ENCODE data around the gene ITGA6. TPM values are rescaled to one million over a fixed set of nuclear protein-coding genes. Genes with fewer than 3 reads are reported as not detected.

The ITGA6 gene
- total RNA-seq, 2 donors from 2014 or later, result 90.0 to 210 TPM

DNA sequence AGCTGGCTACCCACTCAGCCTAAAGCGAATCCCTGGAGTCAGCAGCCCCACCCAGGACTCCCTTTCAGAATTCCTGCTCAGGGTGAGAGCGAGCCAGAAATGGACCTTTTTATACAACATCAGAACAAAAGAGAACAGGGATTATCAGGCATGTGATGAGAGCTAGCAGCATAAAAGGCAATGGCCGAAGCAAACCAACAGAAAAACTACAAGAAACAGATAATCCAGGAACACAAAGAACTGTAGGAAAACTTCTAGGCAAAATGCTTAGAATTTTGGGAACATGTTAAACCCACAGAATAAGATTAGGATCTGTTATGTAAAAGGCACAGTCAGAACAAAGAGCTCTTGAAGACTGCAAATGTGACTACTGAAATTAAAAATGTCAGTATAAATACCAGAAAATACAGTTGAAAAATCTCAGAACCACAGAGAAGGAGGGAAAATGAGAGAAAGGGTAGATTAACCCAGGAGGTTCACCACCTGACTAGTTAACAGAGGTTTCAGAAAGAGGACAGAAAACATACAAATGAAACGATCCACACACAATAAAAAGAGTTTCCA is 31.3 kb downstream of the ITGA6 start:
- H3K36me3 ChIP-seq (replicated peaks in 1 of 2; ENCODE audit: insufficient read depth in 1 of 2, low read depth in 2 of 2), result no peaks in the 10 kb centered on the region
- DNase-seq (no peak), ATAC-seq (no peak)
- no peaks in the 10 kb centered on the region for H3K27me3 ChIP-seq
- H3K4me3 ChIP-seq, result no peak overlapping the region
- H3K9me3 ChIP-seq, result no peaks in the 10 kb centered on the region
- TF ChIP-seq, protein P1, sequence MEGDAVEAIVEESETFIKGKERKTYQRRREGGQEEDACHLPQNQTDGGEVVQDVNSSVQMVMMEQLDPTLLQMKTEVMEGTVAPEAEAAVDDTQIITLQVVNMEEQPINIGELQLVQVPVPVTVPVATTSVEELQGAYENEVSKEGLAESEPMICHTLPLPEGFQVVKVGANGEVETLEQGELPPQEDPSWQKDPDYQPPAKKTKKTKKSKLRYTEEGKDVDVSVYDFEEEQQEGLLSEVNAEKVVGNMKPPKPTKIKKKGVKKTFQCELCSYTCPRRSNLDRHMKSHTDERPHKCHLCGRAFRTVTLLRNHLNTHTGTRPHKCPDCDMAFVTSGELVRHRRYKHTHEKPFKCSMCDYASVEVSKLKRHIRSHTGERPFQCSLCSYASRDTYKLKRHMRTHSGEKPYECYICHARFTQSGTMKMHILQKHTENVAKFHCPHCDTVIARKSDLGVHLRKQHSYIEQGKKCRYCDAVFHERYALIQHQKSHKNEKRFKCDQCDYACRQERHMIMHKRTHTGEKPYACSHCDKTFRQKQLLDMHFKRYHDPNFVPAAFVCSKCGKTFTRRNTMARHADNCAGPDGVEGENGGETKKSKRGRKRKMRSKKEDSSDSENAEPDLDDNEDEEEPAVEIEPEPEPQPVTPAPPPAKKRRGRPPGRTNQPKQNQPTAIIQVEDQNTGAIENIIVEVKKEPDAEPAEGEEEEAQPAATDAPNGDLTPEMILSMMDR (IDR thresholded peaks at IDR 0.05), result no peak
- TF ChIP-seq POLR2A (IDR thresholded peaks at IDR 0.05), result no peak
- WGBS, 2 donors, result 72 to 75% methylated on average over 4 of the region's 4 CpGs
- peaks cover 74% of the 10 kb centered on the region for H3K4me1 ChIP-seq
- intact Hi-C loops (cut with DNase I), result no loop called here
- H3K27ac ChIP-seq, result no peak overlapping the region

DNA sequence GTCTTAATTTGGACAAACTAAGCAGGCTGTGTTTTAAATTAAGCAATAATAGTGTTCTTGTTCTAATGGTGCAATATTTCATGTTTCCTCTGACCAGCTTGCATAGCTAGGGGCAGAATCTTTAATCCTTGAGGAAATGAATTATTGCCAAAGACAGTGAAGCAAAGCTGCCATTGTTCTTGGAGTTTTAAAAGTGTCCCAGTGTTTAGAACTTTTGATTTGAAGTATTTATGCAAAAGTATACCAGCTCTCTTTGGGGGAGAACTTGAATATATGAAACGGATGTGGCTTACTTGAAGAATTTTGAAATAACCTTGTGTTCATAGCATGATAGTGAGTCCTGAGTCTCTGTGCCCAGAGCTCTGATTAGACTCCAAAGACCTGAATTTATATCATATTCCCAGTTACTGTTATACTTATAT is 33.4 kb downstream of the ITGA6 start:
- no peaks in the 10 kb centered on the region for H3K9me3 ChIP-seq
- TF ChIP-seq, protein P1 (IDR thresholded peaks at IDR 0.05), result no peak
- TF ChIP-seq POLR2A (IDR thresholded peaks at IDR 0.05), result no peak
- no peaks in the 10 kb centered on the region for H3K27me3 ChIP-seq
- 26 to 31% methylated on average over 1 of the region's 1 CpG for WGBS, 2 donors
- H3K27ac ChIP-seq, result peak overlapping the region in 3 of 4 donors; percentile 25 to 69 (median 30)
- no peaks in the 10 kb centered on the region for H3K36me3 ChIP-seq (replicated peaks in 1 of 2; ENCODE audit: insufficient read depth in 1 of 2, low read depth in 2 of 2)
- intact Hi-C loops (cut with DNase I), result loop anchor here (5.0 kb wide), 1 partner anchor 288 kb away; no protein-coding TSS in a partner anchor
- no peak for ATAC-seq
- no peak overlapping the region for H3K4me3 ChIP-seq
- H3K4me1 ChIP-seq, result peaks cover 76% of the 10 kb centered on the region
- DNase-seq, result no peak

DNA sequence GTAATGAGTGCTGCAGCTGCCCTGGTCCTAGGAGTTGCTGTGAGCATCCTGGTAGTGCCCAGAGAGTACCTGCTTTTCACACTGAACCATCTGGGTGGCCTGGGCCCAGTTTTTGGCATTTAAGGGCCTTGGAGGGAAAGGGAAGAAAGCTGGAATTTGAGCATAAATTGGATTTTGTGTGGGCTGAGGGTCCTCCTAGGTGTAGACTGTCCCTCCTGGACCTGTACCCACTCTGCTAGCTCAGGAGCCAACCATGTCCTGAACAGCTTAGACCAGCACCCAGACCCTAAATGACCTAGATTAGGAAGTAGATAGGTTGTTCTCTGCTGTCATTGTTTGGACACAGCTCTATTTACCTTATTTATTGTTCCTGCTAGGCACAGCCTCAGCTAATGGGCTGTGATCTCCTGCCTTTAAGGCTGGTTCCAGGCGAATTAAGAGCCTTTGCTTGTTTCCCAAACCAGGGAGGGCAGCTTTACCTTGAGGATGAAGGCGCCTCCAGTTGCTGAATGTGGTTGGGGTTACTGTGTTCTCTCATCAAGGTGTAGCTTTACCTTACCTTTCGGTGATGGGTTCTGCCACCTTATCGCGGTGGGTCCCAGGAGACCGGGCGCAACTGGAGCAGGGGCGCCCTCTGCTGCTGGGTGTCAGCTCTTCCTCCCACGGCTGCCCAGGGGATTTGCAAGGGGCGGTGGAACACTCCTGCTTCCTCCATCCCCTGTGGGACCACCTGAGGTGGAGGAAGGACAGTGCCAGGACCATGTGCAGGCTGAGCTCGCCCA is 34.4 kb downstream of the ITGA6 start:
- intact Hi-C loops (cut with DNase I), result loop anchor here (5.0 kb wide), 1 partner anchor 289 kb away; no protein-coding TSS in a partner anchor
- peak; percentile 60 for ATAC-seq

DNA sequence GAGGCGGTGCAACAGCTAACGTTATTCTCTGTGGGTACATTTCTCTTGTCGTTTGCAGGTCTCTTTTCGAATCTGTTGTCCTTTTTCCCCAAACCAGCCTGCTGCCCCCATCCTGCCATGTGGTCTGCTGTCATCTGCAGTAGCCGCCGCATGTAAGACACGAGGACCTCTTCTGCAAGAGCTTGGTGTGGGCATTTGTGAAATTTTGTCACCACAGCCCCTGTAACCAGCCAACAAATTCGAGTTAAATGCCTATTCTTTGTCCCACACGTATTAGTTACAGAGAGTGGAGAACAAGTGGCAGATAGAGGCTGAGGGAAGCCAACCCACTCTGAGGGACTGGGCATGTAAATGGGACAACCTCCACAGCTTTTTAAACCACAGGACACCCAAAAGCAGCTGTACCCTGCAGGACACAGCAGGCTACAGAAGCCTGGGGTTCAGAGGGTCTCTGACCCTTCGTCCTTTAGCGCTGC is 35.0 kb downstream of the ITGA6 start:
- no peaks in the 10 kb centered on the region for H3K9me3 ChIP-seq
- H3K27me3 ChIP-seq, result no peaks in the 10 kb centered on the region
- WGBS, 2 donors, result 41 to 45% methylated on average over 11 of the region's 11 CpGs
- peaks cover 66% of the 10 kb centered on the region for H3K4me1 ChIP-seq
- DNase-seq (no peak), ATAC-seq (no peak)
- no peak overlapping the region for H3K4me3 ChIP-seq
- TF ChIP-seq, protein P1 (IDR thresholded peaks at IDR 0.05), result no peak
- no peak for TF ChIP-seq POLR2A (IDR thresholded peaks at IDR 0.05)
- intact Hi-C loops (cut with DNase I), result loop anchor here (5.0 kb wide), 1 partner anchor 290 kb away; no protein-coding TSS in a partner anchor
- peak overlapping the region; percentile 63 to 74 (median 66) for H3K27ac ChIP-seq
- no peaks in the 10 kb centered on the region for H3K36me3 ChIP-seq (replicated peaks in 1 of 2; ENCODE audit: insufficient read depth in 1 of 2, low read depth in 2 of 2)

More for the DNA sequence above, 34.4 kb downstream of the ITGA6 start:
- Histone ChIP-seq H3K36me3 (replicated peaks in 1 of 2; ENCODE audit: insufficient read depth in 1 of 2, low read depth in 2 of 2) (no peaks in the 10 kb centered on the region), H3K4me3 (no peak overlapping the region), H3K9me3 (no peaks in the 10 kb centered on the region), H3K27me3 (no peaks in the 10 kb centered on the region), H3K4me1 (peaks cover 68% of the 10 kb centered on the region), H3K27ac (peak overlapping the region; percentile 63 to 74 (median 66))
- DNase-seq, result peak; percentile 74 to 81 (median 76)
- TF ChIP-seq POLR2A (IDR thresholded peaks at IDR 0.05), result no peak
- TF ChIP-seq, protein P1 (IDR thresholded peaks at IDR 0.05), result peak; percentile 81 to 93 (median 90)
- 5 to 8% methylated on average over 7 to 11 of the region's 11 CpGs for WGBS, 2 donors

Measured in body of pancreas (tissue), 4 donors.